ENCODE results near the gene COL5A1.

- TF ChIP-seq CTCF (IDR thresholded peaks at IDR 0.05) (no peak), POLR2A (IDR thresholded peaks at IDR 0.05) (no peak)
These were observed 84.6 kb downstream of the COL5A1 start for GRCh38 chr9:134726026-134726721.

All from tibial nerve (tissue), 3 donors.